Prostate gland (tissue), 2 donors: ENCODE results near the gene KDM5A.

Source experiments
- POLR2A ChIP-seq: fragments of 450-650 bp; IDR thresholded peaks from one replicate; pipeline ENCODE4 v1.6.1; 2016; ENCODE audit warnings: antibody characterized with exemption, mild to moderate bottlenecking
- TF ChIP-seq, protein P1 (sequence below), 4 experiments: fragments of 200-600 bp in 2 of 4; fragments of 450-650 bp in 2 of 4; sonication (generic) in 2 of 4; IDR thresholded peaks; 1 replicate in 3 of 4; 2 replicates in 1 of 4; pipeline ENCODE4 v1.5.1; 2016 to 2019; ENCODE audit warnings: antibody characterized with exemption in 4 of 4, mild to moderate bottlenecking in 2 of 4, moderate library complexity in 2 of 4

DNA sequence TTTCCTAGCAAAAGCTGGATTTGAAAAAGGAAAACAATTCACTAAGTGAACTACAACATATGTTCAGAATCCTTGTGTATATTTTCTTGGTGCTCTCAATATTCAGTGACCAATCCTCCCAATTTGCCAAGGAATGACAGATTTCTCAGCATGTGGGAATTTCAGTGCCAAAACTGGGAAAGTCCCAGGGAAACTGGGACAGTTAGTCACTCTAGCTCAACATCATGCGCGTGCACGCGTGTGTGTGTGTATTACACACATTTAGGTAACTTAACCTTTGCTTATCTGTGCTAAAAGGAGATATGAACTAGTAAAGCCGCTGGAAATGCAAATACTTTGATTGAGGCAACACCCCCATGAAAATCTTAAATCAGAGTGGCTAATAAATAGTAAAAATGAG, 100.4 kb downstream of the KDM5A start:
- no peak for TF ChIP-seq POLR2A
- TF ChIP-seq, protein P1, sequence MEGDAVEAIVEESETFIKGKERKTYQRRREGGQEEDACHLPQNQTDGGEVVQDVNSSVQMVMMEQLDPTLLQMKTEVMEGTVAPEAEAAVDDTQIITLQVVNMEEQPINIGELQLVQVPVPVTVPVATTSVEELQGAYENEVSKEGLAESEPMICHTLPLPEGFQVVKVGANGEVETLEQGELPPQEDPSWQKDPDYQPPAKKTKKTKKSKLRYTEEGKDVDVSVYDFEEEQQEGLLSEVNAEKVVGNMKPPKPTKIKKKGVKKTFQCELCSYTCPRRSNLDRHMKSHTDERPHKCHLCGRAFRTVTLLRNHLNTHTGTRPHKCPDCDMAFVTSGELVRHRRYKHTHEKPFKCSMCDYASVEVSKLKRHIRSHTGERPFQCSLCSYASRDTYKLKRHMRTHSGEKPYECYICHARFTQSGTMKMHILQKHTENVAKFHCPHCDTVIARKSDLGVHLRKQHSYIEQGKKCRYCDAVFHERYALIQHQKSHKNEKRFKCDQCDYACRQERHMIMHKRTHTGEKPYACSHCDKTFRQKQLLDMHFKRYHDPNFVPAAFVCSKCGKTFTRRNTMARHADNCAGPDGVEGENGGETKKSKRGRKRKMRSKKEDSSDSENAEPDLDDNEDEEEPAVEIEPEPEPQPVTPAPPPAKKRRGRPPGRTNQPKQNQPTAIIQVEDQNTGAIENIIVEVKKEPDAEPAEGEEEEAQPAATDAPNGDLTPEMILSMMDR (IDR thresholded peaks at IDR 0.05): no peak
